Measurements from ENCODE around the gene HSH2D. TPM values are rescaled to one million over a fixed set of nuclear protein-coding genes. Genes with fewer than 3 reads are reported as not detected.
A peak's percentile ranks its signal among the peaks of the same experiment; 100 is the strongest.

HSH2D gene
- total and polyA plus RNA-seq, 2 experiments from 2014 or later: 3.5 to 4.0 TPM

DNA sequence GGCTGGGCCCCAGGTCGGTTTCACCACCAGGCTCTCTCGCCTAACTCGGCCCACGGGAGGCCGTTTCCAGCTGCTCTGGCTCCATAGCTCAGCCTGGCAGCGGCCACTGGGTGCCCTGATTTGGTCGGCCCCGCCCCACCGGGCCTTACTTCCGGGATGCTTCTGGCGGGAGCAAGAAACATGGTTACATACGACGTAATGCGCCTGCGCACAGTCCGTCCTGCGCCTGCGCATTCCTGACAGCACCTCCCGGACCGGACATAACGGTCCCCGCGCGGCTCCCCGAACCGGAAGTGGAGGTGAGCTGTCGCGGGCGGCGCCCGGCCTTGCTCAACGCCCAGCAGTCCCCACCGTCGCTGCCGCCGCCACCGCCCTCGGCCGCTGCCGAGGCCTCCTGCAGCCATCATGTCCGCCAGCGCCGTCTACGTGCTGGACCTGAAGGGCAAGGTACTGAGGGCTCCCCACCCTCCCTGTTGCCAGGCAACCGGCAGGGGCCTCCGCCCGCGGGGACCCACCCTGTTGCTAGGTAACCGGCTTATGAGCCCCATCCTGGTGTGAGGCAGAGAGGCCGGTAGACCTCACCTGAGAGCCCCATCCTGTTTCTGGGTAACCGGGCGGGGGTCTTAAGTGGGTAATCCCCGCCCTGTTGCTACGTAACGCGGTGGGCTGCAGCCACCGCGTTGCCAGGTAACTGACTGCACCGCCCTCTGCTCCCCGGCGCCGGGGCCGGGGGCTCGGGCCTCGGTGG lies 54.3 kb downstream of the HSH2D start, which contains the start of gene AP1M1:
AP1M1 (plus strand) TSS at position 290 of the 748 bp plus-strand sequence; CDS start at position 406, 116 bp downstream.
- H3K27me3 ChIP-seq: no peaks in the 10 kb centered on the region
- TF ChIP-seq EZH2 (IDR thresholded peaks at IDR 0.05; ENCODE audit: borderline replicate concordance) (no peak), EZH2phosphoT487 (IDR thresholded peaks at IDR 0.05; ENCODE audit: low read depth, severe bottlenecking, unreplicated experiment) (no peak)
- TF ChIP-seq, protein P1, sequence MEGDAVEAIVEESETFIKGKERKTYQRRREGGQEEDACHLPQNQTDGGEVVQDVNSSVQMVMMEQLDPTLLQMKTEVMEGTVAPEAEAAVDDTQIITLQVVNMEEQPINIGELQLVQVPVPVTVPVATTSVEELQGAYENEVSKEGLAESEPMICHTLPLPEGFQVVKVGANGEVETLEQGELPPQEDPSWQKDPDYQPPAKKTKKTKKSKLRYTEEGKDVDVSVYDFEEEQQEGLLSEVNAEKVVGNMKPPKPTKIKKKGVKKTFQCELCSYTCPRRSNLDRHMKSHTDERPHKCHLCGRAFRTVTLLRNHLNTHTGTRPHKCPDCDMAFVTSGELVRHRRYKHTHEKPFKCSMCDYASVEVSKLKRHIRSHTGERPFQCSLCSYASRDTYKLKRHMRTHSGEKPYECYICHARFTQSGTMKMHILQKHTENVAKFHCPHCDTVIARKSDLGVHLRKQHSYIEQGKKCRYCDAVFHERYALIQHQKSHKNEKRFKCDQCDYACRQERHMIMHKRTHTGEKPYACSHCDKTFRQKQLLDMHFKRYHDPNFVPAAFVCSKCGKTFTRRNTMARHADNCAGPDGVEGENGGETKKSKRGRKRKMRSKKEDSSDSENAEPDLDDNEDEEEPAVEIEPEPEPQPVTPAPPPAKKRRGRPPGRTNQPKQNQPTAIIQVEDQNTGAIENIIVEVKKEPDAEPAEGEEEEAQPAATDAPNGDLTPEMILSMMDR (IDR thresholded peaks at IDR 0.05; ENCODE audit: poor library complexity): no peak
- no peaks in the 10 kb centered on the region for H3K9me2 ChIP-seq (replicated peaks; ENCODE audit: insufficient read depth)
- H3K4me2 ChIP-seq: peak within 1 kb of the TSS; percentile 93
- H2AFZ ChIP-seq: peak within 1 kb of the TSS; percentile 68
- H3K79me2 ChIP-seq: peaks cover 46% of the 10 kb centered on the region
- DNase-seq (ENCODE audit: low spot score): peak; percentile 98
- H3K9me3 ChIP-seq (ENCODE audit: low read depth): no peaks in the 10 kb centered on the region
- WGBS (ENCODE audit: low lambda C conversion rate, missing lambda C conversion rate): under 1% methylated on average over 62 of the region's 65 CpGs
- H3K36me3 ChIP-seq (replicated peaks; ENCODE audit: insufficient read depth, low read depth): no peaks in the 10 kb centered on the region
- peak within 1 kb of the TSS; percentile 78 for H3K4me3 ChIP-seq
- H3K27ac ChIP-seq: peak within 1 kb of the TSS; percentile 72
- H3K4me1 ChIP-seq (ENCODE audit: insufficient read depth): peaks cover 20% of the 10 kb centered on the region
- H4K20me1 ChIP-seq (ENCODE audit: insufficient read depth, poor library complexity, severe bottlenecking): no peaks in the 10 kb centered on the region

- Histone ChIP-seq H3K4me1 (ENCODE audit: insufficient read depth) (peaks cover 20% of the 10 kb centered on the region), H3K27me3 (no peaks in the 10 kb centered on the region), H4K20me1 (ENCODE audit: insufficient read depth, poor library complexity, severe bottlenecking) (no peaks in the 10 kb centered on the region), H3K4me2 (peak overlapping the region; percentile 93), H3K9me2 (replicated peaks; ENCODE audit: insufficient read depth) (no peaks in the 10 kb centered on the region), H3K36me3 (replicated peaks; ENCODE audit: insufficient read depth, low read depth) (no peaks in the 10 kb centered on the region), H3K79me2 (peaks cover 49% of the 10 kb centered on the region), H3K27ac (peak overlapping the region; percentile 72), H2AFZ (peak overlapping the region; percentile 29), H3K4me3 (peak overlapping the region; percentile 78), H3K9me3 (ENCODE audit: low read depth) (no peaks in the 10 kb centered on the region)
- no peak for TF ChIP-seq EZH2 (IDR thresholded peaks at IDR 0.05; ENCODE audit: borderline replicate concordance)
- TF ChIP-seq EZH2phosphoT487 (IDR thresholded peaks at IDR 0.05; ENCODE audit: low read depth, severe bottlenecking, unreplicated experiment): no peak
- TF ChIP-seq, protein P1 (IDR thresholded peaks at IDR 0.05; ENCODE audit: poor library complexity): no peak
- DNase-seq (ENCODE audit: low spot score): peak; percentile 50
- 2% methylated on average over 18 of the region's 18 CpGs for WGBS (ENCODE audit: low lambda C conversion rate, missing lambda C conversion rate)
Measured at GRCh38 chr19:16198370-16198651, 54.8 kb downstream of the HSH2D start.

DNA sequence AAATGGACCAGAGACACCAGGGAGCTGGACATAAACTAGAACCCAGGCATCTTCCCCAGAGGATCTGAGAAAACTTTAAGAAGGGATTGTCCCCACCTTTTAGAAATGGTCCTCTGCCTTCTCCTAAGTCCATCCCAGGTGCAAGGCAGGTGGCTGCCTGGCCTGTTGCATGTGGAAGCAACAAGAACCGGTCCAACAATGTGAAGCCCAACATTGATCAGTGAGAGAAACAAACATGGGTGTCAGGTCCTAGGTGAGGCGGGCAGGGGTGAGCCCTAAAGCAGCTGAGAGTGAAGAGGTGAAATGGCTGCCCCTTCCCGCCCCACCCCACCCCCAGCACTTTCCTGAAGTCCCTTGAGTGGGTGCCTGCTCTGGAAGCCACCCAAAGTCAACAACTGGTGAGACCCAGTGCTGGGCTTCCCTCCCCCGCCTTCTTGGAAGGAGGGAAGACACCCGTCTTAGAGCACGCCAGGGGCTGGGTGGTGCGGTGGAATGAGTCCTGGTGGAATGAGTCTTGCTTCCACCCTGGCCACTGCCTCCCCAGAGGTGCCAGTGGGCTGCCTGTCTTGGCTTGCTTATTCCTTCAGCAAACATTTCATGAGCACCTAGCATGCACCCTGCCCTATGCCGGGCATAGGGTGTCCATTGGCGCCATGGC lies 55.9 kb downstream of the HSH2D start:
- WGBS (ENCODE audit: low lambda C conversion rate, missing lambda C conversion rate): 93% methylated on average over 9 of the region's 9 CpGs
- Histone ChIP-seq H2AFZ (no peak overlapping the region), H3K27me3 (no peaks in the 10 kb centered on the region), H3K27ac (peak overlapping the region; percentile 72), H3K36me3 (replicated peaks; ENCODE audit: insufficient read depth, low read depth) (no peaks in the 10 kb centered on the region), H3K4me1 (ENCODE audit: insufficient read depth) (peaks cover 20% of the 10 kb centered on the region), H4K20me1 (ENCODE audit: insufficient read depth, poor library complexity, severe bottlenecking) (no peaks in the 10 kb centered on the region), H3K9me2 (replicated peaks; ENCODE audit: insufficient read depth) (no peaks in the 10 kb centered on the region), H3K79me2 (peaks cover 49% of the 10 kb centered on the region), H3K4me2 (peak overlapping the region; percentile 93), H3K9me3 (ENCODE audit: low read depth) (no peaks in the 10 kb centered on the region), H3K4me3 (no peak overlapping the region)
- no peak for TF ChIP-seq EZH2phosphoT487 (IDR thresholded peaks at IDR 0.05; ENCODE audit: low read depth, severe bottlenecking, unreplicated experiment)
- TF ChIP-seq, protein P1 (IDR thresholded peaks at IDR 0.05; ENCODE audit: poor library complexity): no peak
- no peak for TF ChIP-seq EZH2 (IDR thresholded peaks at IDR 0.05; ENCODE audit: borderline replicate concordance)
- no peak for DNase-seq (ENCODE audit: low spot score)
